Heart right ventricle (tissue), 16 donors: ENCODE data around the gene PRR22. TPM values are rescaled to one million over a fixed set of nuclear protein-coding genes. Genes with fewer than 3 reads are reported as not detected.

Experiments used
- ATAC-seq, 8 donors: fragments of 200-7000 bp; cut with Tn5 transposase; one replicate each; pipeline ENCODE4 v1.9.1; 2020; ENCODE audit warnings: mild to moderate bottlenecking in 8 of 8, moderate library complexity in 8 of 8, moderate number of reproducible peaks in 1 of 8
- DNase-seq, 2 donors: peaks; one replicate each; pipeline ENCODE4 v3.0.0-alpha.2; 2020
- H3K27ac ChIP-seq, 10 donors: fragments of 200-600 bp; sonication (generic) in 2 of 10; one replicate each; pipeline versions ENCODE4 v1.5.0 to v1.8.0; 2020 to 2022; ENCODE audit warnings: mild to moderate bottlenecking in 3 of 10
- H3K27me3 ChIP-seq, 7 donors: fragments of 200-600 bp; one replicate each; pipeline ENCODE4 v1.8.0; 2021 to 2022; ENCODE audit warnings: mild to moderate bottlenecking in 2 of 7
- H3K36me3 ChIP-seq, 9 donors: fragments of 200-600 bp; sonication (generic) in 1 of 9; one replicate each; pipeline versions ENCODE4 v1.5.0 to v1.8.0; 2020 to 2022; ENCODE audit warnings: mild to moderate bottlenecking in 2 of 9
- H3K4me1 ChIP-seq, 9 donors: fragments of 200-600 bp; sonication (generic) in 1 of 9; one replicate each; pipeline versions ENCODE4 v1.5.0 to v1.8.0; 2020 to 2022; ENCODE audit warnings: mild to moderate bottlenecking in 4 of 9
- H3K4me3 ChIP-seq, 10 donors: fragments of 200-600 bp; sonication (generic) in 2 of 10; one replicate each; pipeline versions ENCODE4 v1.5.0 to v1.8.0; 2020 to 2022; ENCODE audit warnings: mild to moderate bottlenecking in 7 of 10, moderate library complexity in 2 of 10
- H3K9me3 ChIP-seq, 11 donors: fragments of 200-600 bp in 10 of 11; sonication (generic) in 2 of 11; one replicate each; pipeline versions ENCODE4 v1.5.0 to v1.8.0; 2013 to 2022; ENCODE audit warnings: mild to moderate bottlenecking in 2 of 11, control low read depth in 1 of 11, moderate library complexity in 1 of 11
- WGBS, 2 donors: extraction: QIAGEN DNeasy Blood & Tissue Kit; methylation state at CpG; one replicate each; pipeline ENCODE4 v1.1.7; 2013; ENCODE audit warnings: inconsistent platforms in 1 of 2; 5-methylcytosine and 5-hydroxymethylcytosine counted together
- intact Hi-C, 10 donors: fragments of 100-400 bp; cut with DNase I; formaldehyde crosslinking; loops; one replicate each; pipeline versions ENCODE4 v1.11.1 to v1.14.2; 2022
- polyA plus RNA-seq, 2 donors: library from polyadenylated mRNA; stranded (reverse); fragments of 200-250 nt; gene quantifications; one replicate each; pipeline ENCODE4 v1.2.3, GENCODE V29; 2013
- total RNA-seq, 10 donors: library from RNA; stranded (reverse); fragmentation: NEBNext Ultra II Directional in 3 of 10; extraction: Animal tissue kit (Norgen Biotek cat#: 25700) in 3 of 10; gene quantifications; one replicate each; pipeline versions ENCODE4 v1.2.1 to v1.2.4, GENCODE V29; 2021 to 2023
- TF ChIP-seq, protein P1 (sequence below), 9 donors: fragments of 200-600 bp; sonication (generic) in 2 of 9; IDR thresholded peaks; one replicate each; pipeline versions ENCODE4 v1.5.0 to v1.8.0; 2021 to 2022; ENCODE audit warnings: antibody characterized with exemption in 9 of 9, mild to moderate bottlenecking in 5 of 9, moderate library complexity in 1 of 9
- donor health status: Arrhythmogenic right ventricular cardiomyopathy.
- donor health status: ischemic (EF 13 %, LVEDD 7.1; RV severe dilation, severe dysfunction).
- donor health status: healthy with polysubstance abuse.
- donor health status: DM: no; HTN: yes; CAD: no.
- donor health status: DM: no; HTN: no; CAD: no.
- donor health status: ischemic (EF 25% LVEDD 6.9; RV normal size, moderate dysfunction).
- donor health status: ischemic (EF 25% LVEDD 5.7; RV mildly dilated, moderate dysfunction).
- donor health status: healthy.
- donor health status: DM: yes; HTN: yes; CAD: no.
- donor health status: Ischemic cardiomyopathy.
- donor health status: ischemic (EF 35%, LVEDD 5.7; RV mildly dilated, moderate dysfunction).
- donor health status: nonischemic (EF 11% LVEDD 7.7; RV severe dilation, severe dysfunction).
- donor health status: DM: yes; HTN: yes; CAD: no.
- donor health status: PGD.
- donor health status: ischemic (EF 29% LVEDD 5.4; RV normal size, mild dysfunction).
- donor health status: nonischemic (EF 23%, LVEDD 6.1; RV moderate dilation, normal function).

Gene PRR22
- total and polyA plus RNA-seq, 12 donors: 0.59 to 3.3 (median 1.3) TPM

DNA sequence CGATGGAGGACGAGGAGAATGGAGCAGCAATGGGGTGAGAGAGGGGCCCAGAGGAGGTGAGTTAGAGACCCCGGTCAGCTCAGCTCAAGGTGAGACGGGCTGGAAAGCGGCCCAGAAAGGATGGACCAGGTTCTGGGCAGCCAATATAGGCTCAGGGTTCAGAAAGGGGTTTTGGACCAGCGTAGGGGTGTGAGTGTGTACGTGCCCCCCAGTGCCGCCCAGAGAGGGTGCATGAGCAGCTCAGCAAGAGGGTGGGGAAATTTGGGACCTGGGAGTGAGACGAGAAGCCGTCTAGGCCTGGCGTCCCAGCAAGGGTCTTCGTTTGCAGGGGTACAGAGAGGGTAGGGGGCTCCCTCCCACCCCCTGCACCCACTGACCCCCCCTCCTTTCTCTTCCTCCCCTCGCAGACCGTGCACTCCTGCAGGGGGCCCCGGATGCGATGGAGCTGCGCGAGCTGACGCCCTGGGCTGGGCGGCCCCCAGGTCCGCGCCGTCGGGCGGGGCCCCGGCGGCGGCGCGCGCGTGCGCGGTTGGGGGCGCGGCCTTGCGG, 42.9 kb upstream of the PRR22 start:
- TF ChIP-seq, protein P1, sequence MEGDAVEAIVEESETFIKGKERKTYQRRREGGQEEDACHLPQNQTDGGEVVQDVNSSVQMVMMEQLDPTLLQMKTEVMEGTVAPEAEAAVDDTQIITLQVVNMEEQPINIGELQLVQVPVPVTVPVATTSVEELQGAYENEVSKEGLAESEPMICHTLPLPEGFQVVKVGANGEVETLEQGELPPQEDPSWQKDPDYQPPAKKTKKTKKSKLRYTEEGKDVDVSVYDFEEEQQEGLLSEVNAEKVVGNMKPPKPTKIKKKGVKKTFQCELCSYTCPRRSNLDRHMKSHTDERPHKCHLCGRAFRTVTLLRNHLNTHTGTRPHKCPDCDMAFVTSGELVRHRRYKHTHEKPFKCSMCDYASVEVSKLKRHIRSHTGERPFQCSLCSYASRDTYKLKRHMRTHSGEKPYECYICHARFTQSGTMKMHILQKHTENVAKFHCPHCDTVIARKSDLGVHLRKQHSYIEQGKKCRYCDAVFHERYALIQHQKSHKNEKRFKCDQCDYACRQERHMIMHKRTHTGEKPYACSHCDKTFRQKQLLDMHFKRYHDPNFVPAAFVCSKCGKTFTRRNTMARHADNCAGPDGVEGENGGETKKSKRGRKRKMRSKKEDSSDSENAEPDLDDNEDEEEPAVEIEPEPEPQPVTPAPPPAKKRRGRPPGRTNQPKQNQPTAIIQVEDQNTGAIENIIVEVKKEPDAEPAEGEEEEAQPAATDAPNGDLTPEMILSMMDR (IDR thresholded peaks at IDR 0.05): no peak
- intact Hi-C loops: loop anchor here in 3 of 10 donors (5.0 kb wide), 2 partner anchors 55 to 65 kb away; no protein-coding TSS in a partner anchor
- no peaks in the 10 kb centered on the region for H3K9me3 ChIP-seq
- 18% methylated on average over 35 to 37 of the region's 37 CpGs for WGBS, 2 donors
- peaks cover 0 to 25% (median 3%) of the 10 kb centered on the region in 9 donors for H3K4me1 ChIP-seq
- DNase-seq (no peak), ATAC-seq (peak in 1 of 8 donors; percentile 2)
- H3K4me3 ChIP-seq: peak overlapping the region in 7 of 10 donors; percentile 28 to 63 (median 46)
- peaks cover 0 to 39% (median 27%) of the 10 kb centered on the region in 7 donors for H3K27me3 ChIP-seq
- H3K27ac ChIP-seq: peak overlapping the region in 7 of 10 donors; percentile 47 to 80 (median 70)
- H3K36me3 ChIP-seq: no peaks in the 10 kb centered on the region

DNA sequence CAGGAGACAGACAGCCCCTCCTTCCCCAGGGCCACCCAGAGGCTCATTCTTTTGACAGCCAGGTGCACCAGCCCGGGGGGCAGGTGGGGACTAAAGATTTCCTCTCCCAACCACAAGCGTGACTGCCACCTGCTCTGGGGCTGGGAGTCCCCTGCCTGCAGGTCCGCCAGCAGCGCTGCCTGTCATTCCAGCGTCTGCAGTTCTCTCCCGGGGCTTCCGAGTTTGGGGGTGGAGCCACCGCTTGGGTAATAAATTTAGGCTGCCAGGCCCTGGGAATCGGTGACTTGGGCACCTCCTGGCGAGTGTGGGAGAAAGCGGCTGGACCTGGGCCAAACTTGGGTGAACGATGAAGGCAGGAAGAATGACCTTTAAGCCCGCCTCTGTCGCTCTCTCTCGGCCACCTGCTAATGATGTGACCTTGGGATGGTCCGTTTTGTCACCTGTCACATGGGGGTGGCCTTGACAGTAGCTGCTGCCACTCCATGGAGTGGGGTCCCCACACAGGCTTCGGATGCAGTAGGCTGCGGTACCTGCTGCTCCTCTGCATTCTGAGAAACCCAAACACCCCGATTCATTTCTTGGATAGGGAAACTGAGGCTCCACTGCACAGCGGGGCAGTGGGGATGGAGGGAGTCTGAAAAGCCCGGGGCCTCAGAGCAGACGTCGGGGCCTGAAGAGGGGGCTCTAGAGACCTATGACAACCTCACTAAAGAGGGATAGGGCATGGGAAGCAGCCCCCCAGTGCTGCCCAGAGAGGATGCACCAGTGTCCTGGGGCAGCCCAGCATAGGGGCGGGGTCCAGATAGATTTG, 42.2 kb upstream of the PRR22 start:
- Histone ChIP-seq H3K27ac (peak overlapping the region in 8 of 10 donors; percentile 26 to 80 (median 68)), H3K4me3 (peak overlapping the region in 2 of 10 donors; percentile 38 to 63), H3K9me3 (no peaks in the 10 kb centered on the region), H3K27me3 (peaks cover 0 to 39% (median 27%) of the 10 kb centered on the region in 7 donors), H3K36me3 (no peaks in the 10 kb centered on the region), H3K4me1 (peaks cover 0 to 25% (median 3%) of the 10 kb centered on the region in 9 donors)
- 17 to 19% methylated on average over 24 of the region's 24 CpGs for WGBS, 2 donors
- TF ChIP-seq, protein P1 (IDR thresholded peaks at IDR 0.05): peak in 3 of 9 donors; percentile 41 to 45 (median 43)
- intact Hi-C loops: loop anchor here in 3 of 10 donors (5.0 kb wide), 2 partner anchors 56 to 66 kb away; no protein-coding TSS in a partner anchor
- ATAC-seq (peak in 7 of 8 donors; percentile 8 to 41 (median 28)), DNase-seq (peak; percentile 70 to 71)

DNA sequence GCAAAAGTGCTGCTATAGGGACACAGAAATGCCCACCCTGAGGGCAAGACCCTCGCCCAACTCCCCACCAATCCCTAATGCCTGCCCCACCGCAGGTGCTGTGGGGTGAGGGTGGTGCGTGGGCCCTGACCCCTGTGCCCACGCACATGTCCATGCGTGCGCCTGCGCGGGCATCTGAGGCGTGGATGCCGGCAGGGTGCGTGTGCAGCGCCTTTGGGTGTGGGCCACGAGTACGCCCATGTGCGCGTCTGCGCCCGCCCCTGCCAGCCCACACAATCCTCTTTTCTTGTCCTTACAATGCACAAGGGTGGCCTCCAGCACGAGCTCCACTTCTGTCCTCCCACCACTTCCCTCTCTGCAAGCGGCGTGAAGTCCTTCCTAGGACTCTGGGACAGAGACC, 40.6 kb upstream of the PRR22 start:
- WGBS, 2 donors: 91% methylated on average over 21 of the region's 21 CpGs
- DNase-seq: no peak
- no peaks in the 10 kb centered on the region for H3K36me3 ChIP-seq
- TF ChIP-seq, protein P1 (IDR thresholded peaks at IDR 0.05): no peak
- intact Hi-C loops: loop anchor here in 3 of 10 donors (5.0 kb wide), 2 partner anchors 57 to 67 kb away; no protein-coding TSS in a partner anchor
- no peak overlapping the region for H3K27ac ChIP-seq
- no peak for ATAC-seq
- H3K4me1 ChIP-seq: peaks cover 0 to 25% (median 3%) of the 10 kb centered on the region in 9 donors
- no peaks in the 10 kb centered on the region for H3K9me3 ChIP-seq
- H3K4me3 ChIP-seq: no peak overlapping the region
- peaks cover 0 to 34% (median 24%) of the 10 kb centered on the region in 7 donors for H3K27me3 ChIP-seq

DNA sequence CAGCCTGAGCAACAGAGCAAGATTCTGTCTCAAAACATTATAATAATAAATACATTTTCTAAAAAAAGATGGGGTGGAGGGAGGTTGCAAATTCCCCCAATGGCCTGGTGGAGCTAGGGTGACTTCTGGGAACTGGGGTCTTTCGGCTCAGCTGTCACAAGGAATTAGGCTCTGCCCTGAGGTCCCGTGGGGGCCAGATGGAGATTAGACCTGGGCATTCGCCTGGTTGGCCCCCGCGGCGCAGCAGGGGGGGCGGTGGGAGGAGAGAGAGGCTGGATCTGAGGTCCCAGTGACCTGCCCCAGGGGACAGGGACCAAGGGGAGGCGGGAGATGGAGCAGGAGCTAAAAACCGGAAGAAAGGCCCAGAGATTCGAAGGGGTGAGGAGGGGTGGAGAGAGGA, 40.2 kb upstream of the PRR22 start:
- Histone ChIP-seq H3K9me3 (no peaks in the 10 kb centered on the region), H3K36me3 (no peaks in the 10 kb centered on the region), H3K27ac (no peak overlapping the region), H3K4me3 (no peak overlapping the region), H3K4me1 (peaks cover 0 to 24% (median 3%) of the 10 kb centered on the region in 9 donors), H3K27me3 (peaks cover 0 to 29% (median 20%) of the 10 kb centered on the region in 7 donors)
- ATAC-seq (no peak), DNase-seq (no peak)
- intact Hi-C loops: loop anchor here in 3 of 10 donors (5.0 kb wide), 2 partner anchors 58 to 68 kb away; no protein-coding TSS in a partner anchor
- WGBS, 2 donors: 72 to 75% methylated on average over 10 of the region's 10 CpGs
- TF ChIP-seq, protein P1 (IDR thresholded peaks at IDR 0.05): no peak
